Testis (tissue), 3 donors: ENCODE measurements around the gene TTLL8. TPM values are rescaled to one million over a fixed set of nuclear protein-coding genes. Genes with fewer than 3 reads are reported as not detected.
"Not testable (repeated sequence)": the region's sequence is repeated elsewhere in the genome, so short reads cannot be mapped to it uniquely, and the experiment has no call there.

Experiments used
- DNase-seq: peaks from one replicate; pipeline ENCODE4 v3.0.0-alpha.2; 2019
- H3K27ac ChIP-seq, 2 donors: fragments of 200-600 bp; sonication (generic); one replicate each; pipeline ENCODE4 v1.5.1; 2019
- H3K27me3 ChIP-seq: fragments of 200-600 bp; sonication (generic); one replicate; pipeline ENCODE4 v1.5.1; 2019
- H3K36me3 ChIP-seq: fragments of 200-600 bp; sonication (generic); one replicate; pipeline ENCODE4 v1.5.1; 2017; ENCODE audit warnings: low read depth; ENCODE audit errors: missing control alignments
- H3K4me1 ChIP-seq: fragments of 200-600 bp; sonication (generic); one replicate; pipeline ENCODE4 v1.5.1; 2019
- H3K4me3 ChIP-seq, 2 donors: fragments of 200-600 bp; sonication (generic); one replicate each; pipeline ENCODE4 v1.5.1; 2017 to 2019
- H3K9me3 ChIP-seq: fragments of 200-600 bp; sonication (generic); one replicate; pipeline ENCODE4 v1.5.1; 2017
- POLR2A ChIP-seq: fragments of 450-650 bp; IDR thresholded peaks from one replicate; pipeline ENCODE4 v1.6.1; 2017; ENCODE audit warnings: antibody characterized with exemption, mild to moderate bottlenecking, moderate library complexity
- WGBS, 2 donors: methylation state at CpG; one replicate each; pipeline ENCODE4 v1.1.5; 2018; 5-methylcytosine and 5-hydroxymethylcytosine counted together
- intact Hi-C: fragments of 100-400 bp; cut with DNase I; formaldehyde crosslinking; loops from one replicate; pipeline ENCODE4 v1.15.1; 2023; ENCODE audit warnings: low total_unique reads
- polyA plus RNA-seq: library from polyadenylated mRNA; stranded (reverse); fragments of 350-450 nt; fragmentation: Illumina TruSeq; extraction: RNeasy Lipid Tissue Mini Kit (QIAGEN cat#74804); gene quantifications from one replicate; pipeline ENCODE4 v1.2.3, GENCODE V29; 2014; ENCODE audit warnings: low read depth, low replicate concordance; ENCODE audit not compliant: insufficient read depth
- total RNA-seq, 2 donors: library from RNA; depleted of rRNA; stranded (reverse); fragments of >200 nt; gene quantifications; one replicate each; pipeline ENCODE4 v1.2.3, GENCODE V29; 2016
- TF ChIP-seq, protein P1 (sequence below), 3 experiments: fragments of 450-650 bp in 2 of 3; fragments of 200-600 bp in 1 of 3; sonication (generic) in 1 of 3; IDR thresholded peaks; one replicate each; pipeline ENCODE4 v1.5.1; 2016 to 2019; ENCODE audit warnings: antibody characterized with exemption in 3 of 3, mild to moderate bottlenecking in 2 of 3, moderate library complexity in 1 of 3

The TTLL8 gene
- total and polyA plus RNA-seq, 3 donors from 2014 or later, result 5.1 to 11.9 (median 11.3) TPM

DNA sequence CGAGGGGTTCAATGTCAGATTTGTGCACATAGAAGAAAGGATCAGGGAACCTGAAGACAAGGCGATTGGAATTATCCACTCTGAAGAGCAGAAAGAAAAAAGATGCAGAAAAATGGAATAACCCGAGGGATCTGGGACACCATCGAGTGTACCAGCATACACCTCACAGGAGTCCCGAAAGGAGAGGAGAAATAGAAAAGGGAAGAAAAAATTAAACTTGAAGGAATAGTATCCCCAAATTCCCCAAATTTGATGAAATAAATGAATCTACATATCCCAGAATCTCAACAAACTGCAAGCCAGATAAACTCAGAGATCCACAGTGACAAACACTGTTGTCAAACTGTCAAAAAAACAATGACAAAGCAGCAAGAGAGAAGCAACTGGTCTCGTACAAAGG is 66.9 kb downstream of the TTLL8 start:
- no peak for DNase-seq
- intact Hi-C loops, result no loop called here
- Histone ChIP-seq H3K4me1 (no peaks in the 10 kb centered on the region), H3K4me3 (no peak overlapping the region), H3K9me3 (no peaks in the 10 kb centered on the region), H3K36me3 (no peaks in the 10 kb centered on the region), H3K27me3 (no peaks in the 10 kb centered on the region), H3K27ac (no peak overlapping the region)
- 89 to 91% methylated on average over 6 of the region's 6 CpGs for WGBS, 2 donors
- no peak for TF ChIP-seq POLR2A
- TF ChIP-seq, protein P1, sequence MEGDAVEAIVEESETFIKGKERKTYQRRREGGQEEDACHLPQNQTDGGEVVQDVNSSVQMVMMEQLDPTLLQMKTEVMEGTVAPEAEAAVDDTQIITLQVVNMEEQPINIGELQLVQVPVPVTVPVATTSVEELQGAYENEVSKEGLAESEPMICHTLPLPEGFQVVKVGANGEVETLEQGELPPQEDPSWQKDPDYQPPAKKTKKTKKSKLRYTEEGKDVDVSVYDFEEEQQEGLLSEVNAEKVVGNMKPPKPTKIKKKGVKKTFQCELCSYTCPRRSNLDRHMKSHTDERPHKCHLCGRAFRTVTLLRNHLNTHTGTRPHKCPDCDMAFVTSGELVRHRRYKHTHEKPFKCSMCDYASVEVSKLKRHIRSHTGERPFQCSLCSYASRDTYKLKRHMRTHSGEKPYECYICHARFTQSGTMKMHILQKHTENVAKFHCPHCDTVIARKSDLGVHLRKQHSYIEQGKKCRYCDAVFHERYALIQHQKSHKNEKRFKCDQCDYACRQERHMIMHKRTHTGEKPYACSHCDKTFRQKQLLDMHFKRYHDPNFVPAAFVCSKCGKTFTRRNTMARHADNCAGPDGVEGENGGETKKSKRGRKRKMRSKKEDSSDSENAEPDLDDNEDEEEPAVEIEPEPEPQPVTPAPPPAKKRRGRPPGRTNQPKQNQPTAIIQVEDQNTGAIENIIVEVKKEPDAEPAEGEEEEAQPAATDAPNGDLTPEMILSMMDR (IDR thresholded peaks at IDR 0.05), result no peak

DNA sequence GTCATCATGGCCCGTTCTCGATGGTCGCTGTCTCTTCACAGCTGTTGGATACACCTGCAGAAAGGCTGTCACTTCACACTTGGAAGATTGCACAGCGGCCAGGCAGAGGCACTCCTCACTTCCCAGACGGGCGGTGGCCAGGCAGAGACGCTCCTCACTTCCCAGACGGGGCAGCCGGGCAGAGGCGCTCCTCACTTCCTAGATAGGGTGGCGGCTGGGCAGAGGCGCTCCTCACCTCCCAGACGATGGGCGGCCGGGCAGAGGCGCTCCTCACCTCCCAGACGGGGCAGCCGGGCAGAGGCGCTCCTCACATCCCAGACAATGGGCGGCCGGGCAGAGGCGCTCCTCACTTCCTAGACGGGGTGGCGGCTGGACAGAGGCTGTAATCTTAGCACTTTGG is 68.3 kb downstream of the TTLL8 start:
- H3K36me3 ChIP-seq, intact Hi-C loops: not testable (repeated sequence)
- WGBS, 2 donors, result 89% methylated on average over 23 to 24 of the region's 24 CpGs

DNA sequence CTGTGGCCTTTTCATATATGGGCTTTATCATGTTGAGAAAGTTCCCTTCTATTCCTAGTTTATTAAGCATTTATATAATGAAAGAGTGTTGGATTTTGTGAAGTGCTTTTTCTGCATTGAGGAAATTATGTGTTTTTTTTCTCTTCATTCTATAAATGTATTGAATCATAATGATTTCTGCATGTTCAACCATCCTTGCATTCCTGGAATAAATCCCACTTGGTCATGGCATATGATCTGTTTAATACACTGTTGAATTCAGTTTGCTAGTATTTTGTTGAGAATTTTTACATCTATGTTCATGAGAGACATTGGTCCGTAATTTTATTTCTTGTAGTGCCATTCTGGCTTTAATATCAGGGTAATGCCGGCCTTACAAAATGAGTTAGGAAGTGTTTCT is 71.8 kb downstream of the TTLL8 start:
- no peaks in the 10 kb centered on the region for H3K9me3 ChIP-seq
- intact Hi-C loops, result no loop called here
- no peak overlapping the region for H3K27ac ChIP-seq
- H3K4me3 ChIP-seq, result no peak overlapping the region
- no peak for DNase-seq
- H3K36me3 ChIP-seq, result no peaks in the 10 kb centered on the region
- TF ChIP-seq, protein P1 (IDR thresholded peaks at IDR 0.05), result no peak
- no peak for TF ChIP-seq POLR2A
- H3K4me1 ChIP-seq, result no peaks in the 10 kb centered on the region
- no peaks in the 10 kb centered on the region for H3K27me3 ChIP-seq
- 96 to 98% methylated on average over 2 of the region's 2 CpGs for WGBS, 2 donors

More for the DNA sequence above, 68.3 kb downstream of the TTLL8 start:
- not testable (repeated sequence) for H3K4me1 ChIP-seq, H3K27ac ChIP-seq, H3K4me3 ChIP-seq, H3K27me3 ChIP-seq, H3K9me3 ChIP-seq, DNase-seq

DNA sequence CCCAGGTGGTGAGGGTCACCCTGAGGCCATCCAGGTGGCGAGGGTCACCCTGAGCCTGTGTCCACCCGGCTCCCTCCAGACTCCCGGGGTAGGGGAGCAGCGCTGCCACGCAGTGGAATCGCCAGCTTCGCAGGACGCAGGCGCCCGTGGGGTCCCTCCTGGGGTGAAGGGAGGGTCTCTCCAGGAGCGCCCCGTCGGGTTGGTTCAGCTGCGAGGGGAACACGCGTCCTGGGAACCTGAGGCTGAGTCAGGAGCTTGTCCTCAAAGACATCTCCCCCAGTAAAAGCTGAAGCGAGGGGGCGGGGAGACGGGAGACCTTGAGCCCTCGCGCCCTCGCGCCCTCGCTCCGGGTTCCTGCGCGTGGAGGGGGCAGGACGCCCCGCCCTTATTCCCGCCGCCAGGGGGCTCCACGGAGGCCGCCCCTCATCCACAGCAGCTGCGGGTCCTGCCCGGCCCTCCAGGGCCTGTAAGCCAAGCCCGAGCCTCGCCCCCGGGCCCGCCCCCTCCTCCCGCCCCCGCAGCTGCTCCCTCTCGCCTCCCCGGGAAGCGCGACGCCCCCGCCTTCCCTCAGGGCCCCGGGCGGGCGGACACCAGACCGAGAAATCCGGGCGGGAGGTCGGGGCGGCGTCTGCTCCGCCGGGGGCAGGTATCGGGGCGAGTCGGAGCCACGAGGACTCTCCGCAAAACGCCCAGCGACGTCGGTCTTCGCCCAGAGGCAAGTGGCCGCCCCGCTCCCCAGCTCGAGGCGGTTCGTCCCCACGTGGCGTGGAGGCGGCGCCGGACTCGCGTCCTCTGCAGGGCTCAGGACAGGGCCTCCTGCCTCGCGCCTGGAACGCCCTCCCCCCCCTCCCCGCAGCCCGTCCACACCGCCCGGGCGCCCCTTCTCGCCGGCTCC is 74.7 kb downstream of the TTLL8 start:
- peak overlapping the region; percentile 39 to 53 for H3K4me3 ChIP-seq
- no peak for DNase-seq
- no peaks in the 10 kb centered on the region for H3K27me3 ChIP-seq

DNA sequence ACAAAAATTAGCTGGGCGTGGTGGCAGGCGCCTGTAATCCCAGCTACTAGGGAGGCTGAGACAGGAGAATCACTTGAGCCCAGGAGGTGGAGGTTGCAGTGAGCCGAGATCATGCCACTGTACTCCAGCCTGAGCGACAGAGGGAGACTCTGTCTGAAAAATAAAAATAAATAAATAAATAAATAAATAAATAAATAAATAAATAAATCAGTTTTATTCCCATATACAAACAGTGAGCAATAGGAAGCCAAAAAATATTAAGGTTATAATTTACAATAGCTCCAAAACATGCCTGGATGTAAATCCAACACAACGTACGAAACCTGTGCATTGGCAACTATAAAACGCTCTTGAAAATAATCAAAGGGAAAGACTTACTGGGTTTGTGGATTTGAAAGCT is 76.3 kb downstream of the TTLL8 start:
- intact Hi-C loops, H3K4me3 ChIP-seq, H3K27me3 ChIP-seq, H3K27ac ChIP-seq, H3K9me3 ChIP-seq, H3K4me1 ChIP-seq, DNase-seq, H3K36me3 ChIP-seq: not testable (repeated sequence)
- whole genome bisulfite sequencing, 2 donors, result 92 to 95% methylated on average over 7 of the region's 7 CpGs

More for the DNA sequence above, 74.7 kb downstream of the TTLL8 start:
- H3K27ac ChIP-seq, result peak overlapping the region in 1 of 2 donors; percentile 30
- no peaks in the 10 kb centered on the region for H3K36me3 ChIP-seq
- intact Hi-C loops, result no loop called here
- H3K9me3 ChIP-seq, result no peaks in the 10 kb centered on the region
- H3K4me1 ChIP-seq, result no peaks in the 10 kb centered on the region
- 2 to 12% methylated on average over 22 to 57 of the region's 90 CpGs for WGBS, 2 donors
- TF ChIP-seq, protein P1 (IDR thresholded peaks at IDR 0.05), result peak in 1 of 3 experiments; percentile 46
- no peak for TF ChIP-seq POLR2A
